ENCODE results near the gene GPHN. TPM values are rescaled to one million over a fixed set of nuclear protein-coding genes. Genes with fewer than 3 reads are reported as not detected.

GPHN gene
- total RNA-seq (2014; rRNA removed; shearing (Covaris generic)) = 14.8 and 17.0 TPM in 2 replicates

DNA sequence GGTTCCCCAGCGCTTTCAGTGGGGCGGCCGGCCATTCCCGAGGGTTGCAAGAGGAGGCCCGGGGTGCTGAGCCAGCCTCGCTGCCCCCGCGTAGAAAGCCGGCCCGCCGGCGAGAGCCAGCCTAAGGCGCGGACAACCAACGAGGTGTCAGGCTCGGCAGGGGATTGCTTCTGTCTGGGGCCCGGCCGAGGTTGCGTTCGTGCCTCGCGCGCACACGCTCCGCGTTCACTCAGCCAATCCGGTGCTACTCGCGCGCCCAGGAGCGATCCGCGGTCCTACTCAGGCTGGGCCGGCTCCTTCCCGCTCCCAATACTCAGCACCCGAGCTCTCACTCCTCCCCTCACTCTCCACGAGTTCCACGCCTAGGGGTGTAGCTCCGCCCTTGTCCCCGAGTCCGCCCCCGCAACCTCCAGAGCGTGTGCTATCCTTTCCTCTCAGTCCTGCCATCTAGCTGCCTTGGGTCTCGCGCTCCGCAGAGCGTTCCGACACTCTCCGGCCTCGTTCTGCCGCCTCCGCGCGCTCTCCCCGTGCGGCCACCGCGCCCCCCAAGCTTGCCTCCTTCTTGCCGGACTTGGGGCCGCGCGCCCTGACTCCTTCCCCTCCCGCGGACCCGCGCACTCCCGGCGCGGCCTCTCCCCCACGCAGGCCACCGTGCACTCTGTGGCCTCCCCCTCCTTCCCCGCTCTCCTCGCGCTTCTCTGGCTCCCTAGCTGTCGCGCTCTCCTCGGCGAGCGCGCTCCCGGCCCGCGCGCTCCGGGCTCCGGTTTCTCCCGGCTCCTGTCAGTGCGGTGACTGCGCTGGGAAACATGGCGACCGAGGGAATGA, at the start of gene GPHN:
Gene GPHN (plus strand): TSS at position 426 of the 825 bp plus-strand sequence.

DNA sequence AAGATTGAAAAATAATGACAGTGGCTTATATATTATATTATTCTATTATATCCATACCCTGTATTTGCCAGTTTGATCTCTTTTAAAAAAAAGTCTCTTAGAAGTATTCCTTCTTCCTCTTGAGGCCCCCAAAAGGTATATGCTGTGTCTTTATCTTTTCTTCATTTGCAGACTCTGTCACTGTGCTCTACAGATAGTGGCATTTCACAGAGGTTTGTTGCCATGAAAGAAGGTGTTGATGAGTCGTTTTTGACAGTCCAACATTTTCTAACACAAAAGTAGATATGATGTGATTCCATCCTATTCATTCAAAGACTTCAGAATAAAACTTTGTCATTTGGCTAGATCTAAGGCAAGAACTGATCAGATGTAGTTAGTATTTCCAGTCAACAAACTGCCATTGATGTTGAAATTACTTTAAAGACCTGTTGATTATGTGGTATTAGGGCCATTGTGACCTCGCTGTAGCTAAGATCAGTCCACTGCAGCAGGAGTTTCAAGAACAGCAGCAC, 22.0 kb upstream of the GPHN start, which contains the start of gene CCDC196:
Gene CCDC196 (plus strand): TSS at position 462 of the 512 bp plus-strand sequence. CDS start 132 bp downstream, outside the sequence.

Other genes with a start within 250 kb of the GPHN start
- gene CCDC196, start 21.8 kb upstream of the GPHN start, total RNA-seq (2014; rRNA removed; shearing (Covaris generic)) = not detected in 2 replicates